Neuron (in vitro differentiated cells): ENCODE measurements around the gene SRSF10.
"Not testable (repeated sequence)": the region's sequence is repeated elsewhere in the genome, so short reads cannot be mapped to it uniquely, and the experiment has no call there.

Source experiments
- H2AFZ ChIP-seq: one replicate; pipeline ENCODE4 v1.6.1; 2013; ENCODE audit warnings: low read depth, mild to moderate bottlenecking, inconsistent platforms, low read length, moderate library complexity
- H3K27me3 ChIP-seq: one replicate; pipeline ENCODE4 v1.6.1; 2013; ENCODE audit warnings: low read length; ENCODE audit not compliant: insufficient read depth
- H3K36me3 ChIP-seq: one replicate; pipeline ENCODE4 v1.6.1; 2013; ENCODE audit warnings: low read length; ENCODE audit not compliant: insufficient read depth
- H3K4me1 ChIP-seq: one replicate; pipeline ENCODE4 v1.6.1; 2013; ENCODE audit warnings: low read length; ENCODE audit not compliant: insufficient read depth
- H3K4me3 ChIP-seq: 2 replicates; pipeline ENCODE4 v1.5.1; 2013; ENCODE audit warnings: mild to moderate bottlenecking, low read length, moderate library complexity
- H3K9me3 ChIP-seq: one replicate; pipeline ENCODE4 v1.6.1; 2013; ENCODE audit warnings: low read length

Gene SRSF10

GRCh38 chr1:24008574-24009184, 28.6 kb upstream of the SRSF10 start:
- H3K36me3 ChIP-seq, H3K4me3 ChIP-seq, H3K27me3 ChIP-seq, H2AFZ ChIP-seq, H3K4me1 ChIP-seq, H3K9me3 ChIP-seq: not testable (repeated sequence)

GRCh38 chr1:24007079-24007478, 27.0 kb upstream of the SRSF10 start:
- Histone ChIP-seq H3K27me3 (peaks cover 5% of the 10 kb centered on the region), H2AFZ (no peak overlapping the region), H3K4me1 (peaks cover 16% of the 10 kb centered on the region), H3K36me3 (no peaks in the 10 kb centered on the region), H3K9me3 (no peaks in the 10 kb centered on the region), H3K4me3 (no peak overlapping the region)

- Histone ChIP-seq H3K36me3 (no peaks in the 10 kb centered on the region), H3K4me1 (peaks cover 16% of the 10 kb centered on the region), H2AFZ (no peak overlapping the region), H3K4me3 (no peak overlapping the region), H3K9me3 (no peaks in the 10 kb centered on the region), H3K27me3 (peaks cover 3% of the 10 kb centered on the region)
These were observed 25.0 kb upstream of the SRSF10 start for GRCh38 chr1:24005163-24005562.

- H2AFZ ChIP-seq: no peak overlapping the region
- peaks cover 11% of the 10 kb centered on the region for H3K4me1 ChIP-seq
- no peaks in the 10 kb centered on the region for H3K9me3 ChIP-seq
- H3K27me3 ChIP-seq: no peaks in the 10 kb centered on the region
- H3K4me3 ChIP-seq: no peak overlapping the region
- no peaks in the 10 kb centered on the region for H3K36me3 ChIP-seq
These were observed 24.0 kb upstream of the SRSF10 start for GRCh38 chr1:24004132-24004531.

GRCh38 chr1:24003331-24003972, 23.3 kb upstream of the SRSF10 start:
- H3K27me3 ChIP-seq: no peaks in the 10 kb centered on the region

GRCh38 chr1:24002695-24003094, 22.6 kb upstream of the SRSF10 start:
- no peak overlapping the region for H3K4me3 ChIP-seq
- no peak overlapping the region for H2AFZ ChIP-seq
- H3K9me3 ChIP-seq: no peaks in the 10 kb centered on the region
- H3K27me3 ChIP-seq: no peaks in the 10 kb centered on the region
- no peaks in the 10 kb centered on the region for H3K36me3 ChIP-seq
- H3K4me1 ChIP-seq: peaks cover 11% of the 10 kb centered on the region

More at GRCh38 chr1:24003331-24003972, 23.3 kb upstream of the SRSF10 start:
- Histone ChIP-seq H3K4me1 (peaks cover 11% of the 10 kb centered on the region), H3K4me3 (no peak overlapping the region), H3K36me3 (no peaks in the 10 kb centered on the region), H2AFZ (no peak overlapping the region), H3K9me3 (no peaks in the 10 kb centered on the region)

GRCh38 chr1:23999156-23999671, 19.1 kb upstream of the SRSF10 start:
- no peaks in the 10 kb centered on the region for H3K36me3 ChIP-seq
- H2AFZ ChIP-seq: no peak overlapping the region
- no peaks in the 10 kb centered on the region for H3K9me3 ChIP-seq
- peaks cover 11% of the 10 kb centered on the region for H3K4me1 ChIP-seq
- no peak overlapping the region for H3K4me3 ChIP-seq
- no peaks in the 10 kb centered on the region for H3K27me3 ChIP-seq

- Histone ChIP-seq H2AFZ (no peak overlapping the region), H3K36me3 (no peaks in the 10 kb centered on the region), H3K4me3 (no peak overlapping the region), H3K27me3 (no peaks in the 10 kb centered on the region), H3K4me1 (no peaks in the 10 kb centered on the region), H3K9me3 (no peaks in the 10 kb centered on the region)
These were observed 17.7 kb upstream of the SRSF10 start for GRCh38 chr1:23997812-23998211.

GRCh38 chr1:23996700-23997229, 16.6 kb upstream of the SRSF10 start:
- no peaks in the 10 kb centered on the region for H3K9me3 ChIP-seq
- H3K4me1 ChIP-seq: no peaks in the 10 kb centered on the region
- H3K27me3 ChIP-seq: no peaks in the 10 kb centered on the region
- H2AFZ ChIP-seq: no peak overlapping the region
- H3K4me3 ChIP-seq: no peak overlapping the region
- H3K36me3 ChIP-seq: no peaks in the 10 kb centered on the region

GRCh38 chr1:23995431-23995837, 15.3 kb upstream of the SRSF10 start:
- Histone ChIP-seq H3K27me3 (no peaks in the 10 kb centered on the region), H3K9me3 (no peaks in the 10 kb centered on the region), H3K4me3 (no peak overlapping the region), H2AFZ (no peak overlapping the region), H3K36me3 (no peaks in the 10 kb centered on the region), H3K4me1 (no peaks in the 10 kb centered on the region)

- H3K9me3 ChIP-seq, H3K27me3 ChIP-seq, H2AFZ ChIP-seq, H3K4me1 ChIP-seq, H3K36me3 ChIP-seq, H3K4me3 ChIP-seq: not testable (repeated sequence)
These were observed 11.9 kb upstream of the SRSF10 start for GRCh38 chr1:23992011-23992410.

- H3K4me3 ChIP-seq: no peak overlapping the region
These were observed 9.1 kb upstream of the SRSF10 start for GRCh38 chr1:23989263-23989662.

GRCh38 chr1:23987038-23987437, 6.9 kb upstream of the SRSF10 start:
- not testable (repeated sequence) for H3K27me3 ChIP-seq, H3K4me3 ChIP-seq, H2AFZ ChIP-seq, H3K36me3 ChIP-seq, H3K9me3 ChIP-seq, H3K4me1 ChIP-seq

More at GRCh38 chr1:23989263-23989662, 9.1 kb upstream of the SRSF10 start:
- H2AFZ ChIP-seq: no peak overlapping the region
- no peaks in the 10 kb centered on the region for H3K27me3 ChIP-seq
- H3K4me1 ChIP-seq: no peaks in the 10 kb centered on the region
- no peaks in the 10 kb centered on the region for H3K9me3 ChIP-seq
- H3K36me3 ChIP-seq: no peaks in the 10 kb centered on the region
